Measurements from ENCODE around the gene HECA.
"Not testable (repeated sequence)": the region's sequence is repeated elsewhere in the genome, so short reads cannot be mapped to it uniquely, and the experiment has no call there.

Gene HECA

DNA sequence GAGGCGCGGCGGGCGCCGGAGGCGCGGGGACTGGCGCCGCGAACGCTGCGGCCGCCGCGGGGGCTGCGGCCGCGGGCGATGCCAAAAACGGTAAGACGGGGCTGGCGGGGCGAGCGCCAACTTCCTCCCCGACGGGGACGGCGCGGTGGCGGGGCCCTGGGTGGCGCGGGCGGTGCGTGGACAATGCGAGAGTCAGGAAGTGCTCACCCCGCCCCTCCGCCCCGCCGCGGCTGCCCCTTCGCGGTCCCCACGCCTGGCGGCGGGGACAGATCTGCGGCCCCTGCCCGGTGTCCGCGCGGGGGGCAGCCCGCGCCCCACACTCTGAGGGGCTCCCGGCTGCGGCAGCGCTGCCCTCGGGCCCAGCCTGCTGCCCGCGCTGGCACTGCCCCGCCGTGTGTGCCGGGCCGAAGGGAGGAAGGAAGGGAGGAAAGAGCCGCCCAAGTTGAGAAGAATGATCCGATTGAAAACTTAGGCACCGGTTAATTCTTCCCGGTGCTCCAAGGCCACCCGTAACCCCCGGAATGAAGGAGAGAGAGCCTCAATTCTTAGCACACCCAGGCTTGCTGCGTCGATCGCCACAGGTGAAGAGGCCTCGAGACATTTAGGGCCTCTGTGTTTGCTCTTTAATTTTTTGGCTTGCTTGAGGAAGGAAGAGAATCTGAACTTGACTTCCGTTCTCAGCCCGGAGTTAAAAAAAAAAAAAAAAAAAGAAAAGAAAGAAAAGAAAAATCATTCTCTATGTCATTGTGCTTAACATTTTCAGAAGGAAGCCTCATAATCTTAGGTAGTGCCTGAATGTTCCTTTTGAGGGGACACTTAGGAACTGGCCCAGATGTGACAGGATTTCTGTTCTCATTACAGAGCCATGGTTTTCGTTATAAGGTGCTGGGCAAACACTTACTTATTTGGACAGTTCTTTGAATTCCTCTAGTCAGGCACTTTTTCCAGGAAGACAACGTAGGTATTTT, 982 bp downstream of the HECA start:
- DNase-seq (ENCODE audit: low spot score), result no peak
- FAIRE-seq, result no peak

DNA sequence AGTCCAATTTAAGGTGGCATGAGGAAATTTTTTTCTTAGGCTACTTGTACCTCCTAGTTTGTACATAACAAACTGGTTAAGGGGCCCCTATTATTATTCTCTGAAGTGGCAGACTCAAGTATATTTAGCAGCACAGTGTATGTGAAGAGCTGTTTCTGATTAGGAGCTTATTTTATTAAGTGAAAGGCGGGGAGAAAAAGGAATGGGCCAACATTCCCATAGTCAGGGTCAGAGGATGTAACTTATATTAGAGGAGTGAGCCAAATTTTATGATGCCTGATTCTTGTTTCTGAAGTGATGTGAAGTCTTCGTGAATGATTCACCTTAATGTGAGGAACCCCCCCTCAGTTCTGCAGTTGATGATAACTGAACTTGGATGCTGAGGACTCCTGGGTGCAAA, 2.8 kb downstream of the HECA start:
- FAIRE-seq, result no peak
- DNase-seq (ENCODE audit: low spot score), result no peak

DNA sequence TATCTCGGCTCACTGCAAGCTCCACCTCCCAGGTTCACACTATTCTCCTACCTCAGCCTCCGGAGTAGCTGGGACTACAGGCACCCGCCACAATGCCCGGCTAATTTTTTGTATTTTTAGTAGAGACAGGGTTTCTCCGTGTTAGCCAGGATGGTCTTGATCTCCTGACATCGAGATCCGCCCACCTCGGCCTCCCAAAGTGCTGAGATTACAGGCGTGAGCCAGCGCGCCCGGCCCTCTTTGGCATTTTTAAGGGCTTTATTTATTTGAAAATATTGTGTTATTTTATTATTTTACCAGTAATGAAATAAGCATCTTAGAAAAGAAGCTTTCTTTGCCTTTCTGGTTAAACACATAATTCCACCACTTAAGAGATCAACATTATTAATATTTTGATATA, 6.0 kb downstream of the HECA start:
- FAIRE-seq; DNase-seq (ENCODE audit: low spot score): not testable (repeated sequence)

DNA sequence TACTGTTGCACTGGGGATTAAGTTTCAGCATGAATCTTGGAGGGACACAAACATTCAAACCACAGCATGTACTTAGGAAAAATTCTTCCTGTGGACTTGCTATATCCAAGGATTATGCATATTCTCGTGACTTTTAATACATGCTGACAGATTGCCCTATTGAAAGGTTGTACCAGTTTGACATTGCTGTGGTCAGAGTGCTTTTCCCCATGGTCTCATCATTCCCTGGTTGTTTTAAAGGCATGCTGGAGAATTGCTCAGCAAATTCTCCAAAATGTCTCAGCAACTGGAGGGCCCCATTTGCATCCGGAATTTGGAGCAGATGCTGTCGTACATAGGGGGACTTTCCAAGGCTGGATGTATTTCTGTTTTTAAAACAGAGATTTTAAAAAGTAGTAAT, 7.4 kb downstream of the HECA start:
- DNase-seq (ENCODE audit: low spot score) (no peak), FAIRE-seq (no peak)

DNA sequence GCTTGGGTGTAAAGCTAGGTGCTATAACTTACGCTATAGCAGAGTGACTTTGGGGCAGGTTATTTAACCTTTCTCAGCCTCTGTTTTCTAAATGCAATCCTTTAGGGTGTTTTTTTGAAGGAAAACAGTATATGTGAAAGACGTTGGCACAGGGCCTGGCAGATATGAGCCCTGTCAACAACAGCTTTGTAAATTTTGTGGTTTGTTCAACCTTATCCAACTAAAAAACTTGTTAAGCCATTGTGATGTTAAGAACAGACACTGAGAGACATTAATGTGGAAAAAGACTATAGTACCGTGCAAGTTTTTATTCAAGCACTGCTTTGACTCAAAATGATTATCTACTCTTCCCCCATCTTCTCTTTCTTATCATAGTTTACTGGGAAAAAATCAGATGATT, 8.2 kb downstream of the HECA start:
- no peak for FAIRE-seq
- DNase-seq (ENCODE audit: low spot score), result no peak

DNA sequence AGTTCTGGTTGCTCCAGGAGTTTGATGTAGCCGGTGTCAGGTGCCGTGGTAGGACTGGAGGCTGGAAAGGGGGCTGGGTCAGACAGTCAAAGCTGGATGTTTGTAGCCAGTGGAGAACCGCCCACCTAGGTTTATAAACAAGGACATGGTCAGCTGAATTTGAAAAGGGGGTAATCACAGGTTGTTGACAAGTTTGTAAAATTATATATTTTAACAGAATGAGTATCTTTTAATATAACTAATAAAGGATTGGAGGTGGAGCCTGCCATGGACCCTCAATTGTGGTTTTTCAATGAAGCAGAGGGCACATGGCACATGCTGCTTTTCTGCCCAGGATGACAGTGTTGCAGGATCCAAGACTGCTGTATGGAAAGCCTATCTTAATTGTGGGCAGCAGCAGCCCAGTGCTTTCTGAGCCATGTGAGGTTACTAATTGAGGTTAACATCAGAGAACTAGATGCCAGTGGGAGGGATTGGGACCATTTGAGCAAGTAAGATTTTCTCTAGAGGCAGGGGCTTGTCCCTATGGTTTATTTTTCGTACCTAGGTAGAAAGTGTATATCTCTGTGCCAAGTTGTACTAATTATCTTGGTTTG, 9.7 kb downstream of the HECA start:
- FAIRE-seq (no peak), DNase-seq (ENCODE audit: low spot score) (no peak)

DNA sequence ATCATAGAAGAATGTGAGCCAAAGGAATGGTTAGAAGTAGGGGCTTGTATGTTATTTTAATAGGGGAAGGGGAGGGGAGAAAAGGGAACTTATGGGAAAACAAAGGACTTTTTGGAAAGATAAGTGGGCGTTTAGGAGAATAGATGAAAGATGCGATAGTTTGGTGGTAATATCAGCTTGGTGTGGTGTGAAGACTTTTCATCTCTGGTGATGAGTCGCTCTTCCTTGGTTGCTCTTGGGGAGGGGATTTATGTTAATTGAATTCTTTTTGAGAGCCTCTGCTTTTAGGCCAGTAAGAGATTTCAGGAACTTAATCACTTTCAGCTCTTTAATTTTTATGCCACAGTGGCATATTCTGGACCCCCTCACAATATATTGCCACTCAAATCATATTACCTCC, 10.8 kb downstream of the HECA start:
- no peak for FAIRE-seq
- no peak for DNase-seq (ENCODE audit: low spot score)

DNA sequence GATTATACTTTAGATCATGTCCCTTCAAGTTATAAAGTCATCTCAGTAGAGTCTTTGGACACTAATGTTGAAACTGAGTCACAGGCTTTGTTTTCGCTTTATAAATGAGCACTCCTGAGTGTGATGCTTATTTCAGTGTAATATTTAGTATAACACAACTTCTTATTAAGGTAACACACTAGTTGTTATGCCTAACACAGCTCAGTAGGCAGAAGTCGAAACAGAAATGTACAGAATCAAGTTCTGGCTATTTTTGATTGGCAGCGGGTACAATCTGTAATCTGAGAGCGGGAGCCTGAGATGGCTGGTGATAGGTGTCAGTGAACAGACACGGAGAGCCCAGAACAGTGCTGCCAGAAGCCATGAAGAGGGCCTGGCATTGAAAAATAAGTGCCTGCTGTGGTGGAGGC, 11.4 kb downstream of the HECA start:
- FAIRE-seq, result no peak
- DNase-seq (ENCODE audit: low spot score), result no peak

DNA sequence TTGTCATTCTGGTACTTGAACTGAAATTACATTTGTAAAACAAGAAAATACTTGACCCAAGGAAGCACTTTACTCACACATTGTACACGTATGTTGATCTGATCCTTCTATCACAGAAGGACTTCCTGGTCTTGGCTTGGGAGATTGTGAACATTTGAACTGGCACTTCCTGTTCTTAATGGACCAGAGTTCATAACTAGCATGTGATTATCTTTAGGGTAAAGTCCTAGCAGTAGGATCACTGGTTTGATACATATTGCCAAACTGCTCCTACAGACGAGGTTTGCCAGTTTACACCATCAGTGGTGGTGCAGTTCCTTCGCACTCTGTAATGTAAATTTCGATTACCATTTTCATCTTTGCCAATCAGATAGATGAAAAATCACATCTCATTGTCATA, 12.7 kb downstream of the HECA start:
- FAIRE-seq (no peak), DNase-seq (ENCODE audit: low spot score) (no peak)

DNA sequence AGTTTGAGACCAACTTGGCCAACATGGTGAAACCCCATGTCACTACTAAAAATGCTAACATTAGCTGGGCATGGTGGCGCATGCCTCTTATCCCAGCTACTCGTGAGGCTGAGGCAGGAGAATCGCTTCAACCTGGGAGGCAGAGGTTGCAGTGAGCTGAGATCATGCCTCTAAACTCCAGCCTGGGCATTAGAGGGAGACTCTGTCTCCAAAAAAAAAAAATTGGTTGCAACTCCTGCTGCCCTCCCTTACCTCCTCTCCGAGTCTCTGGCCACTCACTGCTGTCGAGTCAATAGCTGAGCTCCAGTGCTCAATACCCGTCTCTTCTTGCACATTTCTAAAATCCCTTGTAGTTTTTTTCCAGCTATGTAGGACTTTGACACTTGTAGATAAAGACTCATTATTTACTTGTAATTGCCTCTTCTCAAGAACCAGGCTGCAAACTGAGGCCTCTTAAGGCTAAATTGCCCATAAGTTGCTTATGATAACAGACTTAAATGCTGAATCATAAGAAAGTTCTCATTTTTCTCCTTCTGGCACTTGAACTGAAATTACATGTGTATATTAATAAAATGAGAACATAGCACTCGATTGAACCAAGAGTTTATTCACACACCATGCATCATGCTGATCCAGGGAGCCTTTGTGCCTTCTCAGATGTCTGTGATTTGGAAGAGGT, 13.8 kb downstream of the HECA start:
- FAIRE-seq (no peak), DNase-seq (ENCODE audit: low spot score) (no peak)

DNA sequence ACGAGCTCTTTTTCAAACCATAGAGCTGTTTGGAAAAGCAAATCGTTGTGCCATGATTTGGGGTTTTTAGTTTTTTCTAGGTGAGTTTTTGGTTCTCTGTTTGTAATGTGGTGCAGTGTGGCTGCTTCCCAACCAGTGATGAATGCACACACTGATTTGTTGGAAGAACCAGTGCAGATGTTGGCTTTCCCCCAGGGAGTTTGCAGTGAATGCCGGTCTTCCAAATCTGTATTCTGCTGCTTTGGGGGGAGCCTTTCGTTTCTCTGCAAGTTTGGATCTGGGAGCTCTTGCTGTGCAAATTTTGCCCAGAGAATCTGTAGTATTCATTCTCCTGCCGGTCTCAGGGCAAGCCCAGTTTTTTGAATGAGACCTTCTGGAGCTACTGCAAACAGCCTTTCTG, 14.5 kb downstream of the HECA start:
- FAIRE-seq (no peak), DNase-seq (ENCODE audit: low spot score) (no peak)

DNA sequence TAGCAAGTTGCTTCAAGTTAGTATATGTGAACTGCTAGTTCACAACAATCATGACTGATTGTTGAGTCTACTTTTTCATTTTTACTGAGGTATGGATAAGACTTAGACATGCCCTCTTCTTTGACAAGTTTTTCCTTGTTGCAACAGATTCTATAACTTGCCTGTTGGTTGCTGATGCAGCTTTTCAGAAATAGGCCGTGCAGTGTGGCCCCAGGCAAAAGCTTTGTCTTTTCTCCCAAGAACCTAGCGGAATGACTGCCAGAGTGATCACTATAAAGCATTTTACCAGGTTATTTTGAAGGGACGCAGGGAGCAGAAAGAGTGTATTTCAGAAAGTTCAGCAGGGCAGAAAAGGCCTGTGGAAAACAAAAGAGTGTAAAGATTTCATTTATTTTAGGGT, 16.0 kb downstream of the HECA start:
- FAIRE-seq (no peak), DNase-seq (ENCODE audit: low spot score) (no peak)

DNA sequence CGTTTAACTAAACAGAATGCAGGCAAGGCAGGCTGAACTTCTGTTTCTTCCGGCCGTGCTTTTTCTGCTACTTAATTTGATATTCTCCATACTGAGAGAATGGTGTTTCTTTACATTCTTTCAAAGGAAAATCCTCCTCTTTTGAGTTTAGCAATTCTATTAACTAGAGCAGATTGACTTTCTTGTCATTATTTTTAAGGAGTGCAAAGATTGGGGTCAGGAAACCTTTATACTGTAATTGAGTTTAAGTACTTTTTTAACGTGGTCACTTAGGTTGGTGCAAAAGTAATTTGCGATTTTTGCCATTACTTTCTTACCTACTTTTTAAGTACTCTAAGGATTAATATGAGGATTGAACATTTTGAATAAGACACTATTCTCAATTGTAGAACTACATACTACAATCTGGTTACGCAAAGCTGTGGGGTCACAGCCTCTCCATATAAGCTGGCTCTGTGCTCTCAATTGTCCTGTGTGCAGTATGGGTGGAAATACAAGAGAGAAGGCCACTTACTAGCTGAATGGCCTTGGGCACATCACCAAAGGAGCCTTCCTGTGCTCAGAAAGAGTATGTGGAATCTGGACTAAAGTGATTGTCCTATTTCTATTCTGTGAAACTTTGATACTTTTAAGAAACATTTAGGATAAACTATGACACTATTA, 16.7 kb downstream of the HECA start:
- no peak for FAIRE-seq
- no peak for DNase-seq (ENCODE audit: low spot score)

DNA sequence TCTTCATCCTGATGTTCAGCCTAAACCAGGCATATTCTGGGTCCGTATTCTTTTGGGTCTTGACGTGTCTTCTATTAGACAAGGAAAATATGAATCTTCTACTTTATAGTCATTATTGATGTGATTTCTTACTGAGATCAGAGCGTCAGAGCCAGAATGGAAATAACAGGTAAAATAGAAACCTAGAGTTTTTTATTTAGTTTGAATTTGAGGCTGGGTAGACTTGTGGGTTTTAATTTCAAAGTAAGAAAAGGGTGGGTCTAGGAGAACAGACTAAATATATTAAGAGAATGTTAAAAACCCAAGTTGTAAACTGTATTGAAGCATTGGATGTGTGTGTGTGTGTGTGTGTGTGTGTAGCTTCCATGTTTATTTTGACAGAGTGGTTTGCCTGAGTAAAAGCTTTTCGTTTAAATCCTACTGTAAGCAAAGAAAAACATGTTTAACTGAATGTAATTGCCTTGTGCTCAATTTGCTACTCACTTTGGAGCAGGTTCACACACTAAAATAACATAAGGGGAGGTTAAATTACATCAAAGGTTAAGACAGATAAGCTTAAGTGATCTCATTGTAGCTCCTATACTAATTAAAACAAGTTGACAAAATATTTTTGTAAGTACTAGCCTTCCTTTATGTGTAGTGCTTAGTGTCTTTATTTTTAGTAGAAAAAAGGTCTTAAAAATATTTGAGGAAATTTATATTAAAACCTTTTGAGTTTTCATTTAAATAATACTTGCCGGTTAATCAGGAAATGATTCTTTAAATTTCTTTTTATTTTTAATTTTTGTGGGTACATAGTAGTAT, 17.4 kb downstream of the HECA start:
- no peak for FAIRE-seq
- no peak for DNase-seq (ENCODE audit: low spot score)

DNA sequence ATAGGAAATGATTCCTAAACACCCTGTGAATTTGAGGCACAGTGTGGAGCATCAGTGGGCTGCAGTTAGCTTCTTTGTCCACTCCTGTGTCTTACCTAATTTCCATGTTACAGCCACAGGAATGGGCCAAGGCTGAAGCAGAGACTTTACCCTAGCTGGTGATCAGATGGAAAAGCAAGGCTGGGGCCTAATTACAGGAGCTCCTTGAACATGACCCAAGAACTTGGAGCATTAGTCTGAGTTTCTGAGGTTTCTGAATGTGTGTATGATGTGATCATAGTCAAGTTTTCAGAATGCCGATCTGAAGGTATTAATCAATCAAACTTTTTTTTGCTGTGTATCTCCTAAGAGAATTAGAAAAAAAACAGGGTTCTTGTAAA, 18.0 kb downstream of the HECA start:
- no peak for FAIRE-seq
- no peak for DNase-seq (ENCODE audit: low spot score)

DNA sequence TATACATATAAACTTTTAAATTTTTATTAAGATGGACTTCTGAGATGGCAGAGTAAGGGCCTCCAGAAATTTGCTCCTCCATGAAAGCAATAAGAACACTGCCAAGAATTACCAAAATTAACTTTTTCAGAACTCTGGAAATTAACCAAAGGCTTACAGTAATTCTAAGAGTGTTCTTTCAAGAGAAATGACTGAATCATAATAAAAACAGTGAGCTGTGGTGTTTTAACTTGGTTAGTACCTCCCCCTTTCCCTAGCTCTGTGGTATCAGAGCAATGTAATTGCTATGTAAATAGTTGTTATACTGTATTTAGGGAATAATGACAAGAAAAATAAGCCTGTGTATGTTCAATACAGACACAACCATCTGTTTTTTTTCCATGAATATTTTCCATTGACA, 19.0 kb downstream of the HECA start:
- no peak for DNase-seq (ENCODE audit: low spot score)
- FAIRE-seq, result no peak

DNA sequence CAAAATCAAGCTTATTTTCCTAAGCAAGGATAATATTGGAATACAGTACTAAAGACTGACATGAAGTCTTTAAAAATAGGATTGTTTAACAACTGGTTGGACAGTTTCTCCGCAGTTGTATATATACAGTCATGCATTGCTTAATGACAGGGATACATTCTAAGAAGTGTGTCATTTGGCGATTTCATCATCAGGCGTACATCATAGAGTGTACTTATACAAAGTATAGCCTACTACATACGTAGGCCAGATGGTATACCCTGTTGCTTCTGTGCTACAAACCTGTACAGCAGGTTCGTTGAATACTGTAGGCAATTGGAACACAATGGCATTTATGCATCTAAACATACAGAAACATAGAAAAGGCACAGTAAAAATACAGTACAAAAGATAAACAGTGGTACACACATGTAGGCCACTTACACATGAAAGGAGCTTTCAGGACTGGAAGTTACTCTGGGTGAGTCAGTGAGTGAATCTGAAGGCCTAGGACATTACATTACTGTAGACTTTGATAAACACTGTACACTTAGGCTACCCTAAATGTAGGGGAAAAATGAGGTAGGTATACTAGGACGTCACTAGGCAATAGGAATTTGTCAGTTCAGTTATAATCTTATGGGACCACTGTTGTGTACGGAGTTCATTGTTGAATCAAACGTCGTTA, 20.1 kb downstream of the HECA start:
- no peak for DNase-seq (ENCODE audit: low spot score)
- FAIRE-seq, result no peak

DNA sequence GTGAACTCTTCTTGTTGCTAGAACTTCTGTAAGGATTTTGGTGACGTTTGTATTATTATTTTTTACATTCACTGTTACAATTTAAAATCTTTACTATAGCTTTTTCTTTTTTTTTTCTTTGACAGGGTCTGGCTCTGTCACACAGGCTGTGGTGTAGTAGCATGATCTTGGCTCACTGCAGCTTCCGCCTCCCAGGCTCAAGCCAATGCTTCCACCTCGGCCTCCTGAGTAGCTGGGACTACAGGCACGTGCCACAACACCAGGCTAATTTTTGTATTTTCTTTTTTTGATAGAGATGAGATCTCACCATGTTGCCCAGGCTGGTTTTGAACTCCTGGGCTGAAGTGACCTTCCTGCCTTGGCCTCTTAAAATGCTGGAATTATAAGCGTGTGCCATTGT, 21.2 kb downstream of the HECA start:
- FAIRE-seq (no peak), DNase-seq (ENCODE audit: low spot score) (no peak)

DNA sequence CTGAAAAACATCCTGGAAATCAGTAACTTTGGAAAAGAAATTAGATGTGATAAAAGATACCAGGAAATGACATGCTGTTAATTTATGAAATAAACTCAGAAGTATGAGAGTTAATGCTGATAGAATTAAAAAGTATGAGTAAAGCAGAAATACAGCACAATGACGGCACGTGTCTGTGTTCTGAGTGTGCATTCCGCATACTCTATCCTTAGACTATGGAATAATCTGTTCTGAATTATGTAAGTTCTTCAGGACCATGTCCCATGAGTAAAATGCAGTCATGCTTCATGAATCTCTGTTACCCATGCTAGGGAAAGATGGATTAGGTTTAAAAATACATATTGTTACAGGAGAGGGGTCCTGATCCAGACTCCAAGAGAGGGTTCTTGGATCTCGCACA, 21.7 kb downstream of the HECA start:
- no peak for DNase-seq (ENCODE audit: low spot score)

DNA sequence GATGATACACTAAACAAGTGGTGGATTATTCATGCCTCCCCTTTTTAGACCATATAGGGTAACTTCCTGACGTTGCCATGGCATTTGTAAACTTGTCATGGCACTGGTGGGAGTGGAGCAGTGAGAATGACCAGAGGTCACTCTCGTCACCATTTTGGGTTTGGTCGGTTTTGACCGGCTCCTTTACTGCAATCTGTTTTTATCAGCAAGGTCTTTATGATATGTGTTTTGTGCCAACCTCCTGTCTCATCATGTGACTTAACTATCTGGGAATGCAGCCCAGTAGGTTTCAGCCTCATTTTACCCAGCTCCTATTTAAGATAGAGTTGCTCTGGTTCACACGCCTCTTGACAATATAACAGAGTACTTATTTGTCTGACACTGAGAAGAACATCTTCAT, 22.2 kb downstream of the HECA start:
- DNase-seq (ENCODE audit: low spot score); FAIRE-seq: not testable (repeated sequence)

More for the DNA sequence above, 21.7 kb downstream of the HECA start:
- FAIRE-seq, result no peak

DNA sequence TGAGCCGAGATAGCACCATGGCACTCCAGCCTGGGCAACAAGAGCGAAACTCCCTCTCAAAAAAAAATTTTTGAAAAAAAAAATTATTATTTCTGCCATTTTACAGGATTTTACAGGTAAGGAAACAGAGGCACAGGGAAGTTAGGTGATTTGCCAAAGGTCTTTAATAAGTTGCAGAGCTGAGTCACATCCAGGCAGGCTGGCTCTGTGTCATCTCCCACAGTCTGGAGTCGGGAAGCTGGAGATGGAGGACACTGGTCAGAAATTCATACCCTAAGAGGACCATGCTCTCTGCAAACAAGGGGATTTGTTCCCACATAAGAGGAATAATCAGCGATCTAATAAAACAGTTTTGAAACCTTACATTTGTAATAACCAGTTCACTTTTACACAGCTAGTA, 24.1 kb downstream of the HECA start:
- DNase-seq (ENCODE audit: low spot score), result no peak
- no peak for FAIRE-seq

Measured in RCC 7860 (cell line).